Right ventricle myocardium superior (tissue), 1 donor: ENCODE data around the gene HCFC1. TPM values are rescaled to one million over a fixed set of nuclear protein-coding genes. Genes with fewer than 3 reads are reported as not detected.

Source experiments
- ATAC-seq: fragments of 200-7000 bp; cut with Tn5 transposase; one replicate; pipeline ENCODE4 v1.9.1; 2020; ENCODE audit warnings: mild to moderate bottlenecking; ENCODE audit not compliant: poor library complexity
- DNase-seq: peaks from one replicate; pipeline ENCODE4 v3.0.0-alpha.2; 2020
- intact Hi-C: fragments of 100-400 bp; cut with DNase I; formaldehyde crosslinking; loops from one replicate; pipeline ENCODE4 v1.11.2; 2022
- long read RNA-seq: library from polyadenylated mRNA; unstranded; transcript quantifications from one replicate; pipeline ENCODE4 v2.0.0, GENCODE V29; 2021
- total RNA-seq: library from RNA; stranded (reverse); fragmentation: NEBNext Ultra II Directional; extraction: Animal tissue kit (Norgen Biotek cat#: 25700); gene quantifications from one replicate; pipeline ENCODE4 v1.2.1, GENCODE V29; 2021
- donor health status: DM: no; HTN: yes; CAD: no; lungs with severe emphysema.

HCFC1 gene
- total RNA-seq, result 24.7 TPM
- long read RNA-seq, partial matches to known transcripts, result 21 of 23 reads
- long read RNA-seq, other reads (novel, unspliced or antisense), result 2 of 23 reads

DNA sequence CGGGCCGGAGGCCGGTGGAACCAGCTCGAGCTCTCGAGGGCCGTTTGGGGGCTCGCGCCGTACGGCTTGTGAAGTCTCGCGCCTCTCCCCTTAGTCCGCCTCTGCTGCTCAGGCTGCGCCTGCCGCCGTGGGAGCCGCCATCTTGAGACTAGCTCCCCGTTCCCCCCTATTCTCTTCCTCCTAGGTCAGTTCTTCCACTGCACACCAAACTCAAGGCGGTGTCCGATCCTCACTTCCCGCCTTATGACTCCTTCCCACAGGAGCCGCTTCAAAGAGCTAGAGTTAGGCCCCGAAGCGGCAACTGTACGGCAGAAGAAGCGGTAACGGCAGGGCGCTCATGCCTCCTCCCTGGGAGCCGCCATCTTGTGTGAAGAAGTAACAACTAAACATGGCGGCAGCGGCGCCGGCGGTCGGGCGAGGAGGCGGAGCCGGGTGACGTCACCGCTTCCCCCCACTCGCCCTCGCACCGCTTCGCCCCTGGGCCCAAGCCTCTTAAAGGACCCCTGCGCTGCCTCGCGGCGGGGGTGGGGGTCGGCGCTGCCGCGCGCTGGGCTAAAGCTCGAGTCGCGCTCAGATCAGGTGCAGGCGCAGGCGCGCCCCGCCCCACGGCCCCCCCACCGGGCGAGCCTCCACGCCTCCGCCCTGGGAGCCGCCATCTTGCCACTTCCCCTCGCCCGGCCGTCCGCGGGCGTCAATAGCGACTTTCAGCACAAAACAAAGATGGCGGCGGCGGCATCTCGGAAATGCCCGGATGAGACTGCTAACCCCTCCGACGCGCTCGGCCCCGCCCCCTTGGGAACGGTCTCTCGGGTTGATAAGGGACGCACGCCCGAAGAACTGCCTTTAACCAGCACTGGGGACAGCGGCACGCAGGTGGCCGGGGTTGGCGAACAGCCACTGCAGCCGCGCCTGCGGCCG lies at the start of gene HCFC1:
Gene HCFC1 (minus strand): TSS at position 369 of the 918 bp plus-strand sequence. CDS start 978 bp downstream, outside the sequence.
- intact Hi-C loops, result no loop called here
- DNase-seq (peak; percentile 94), ATAC-seq (peak; percentile 83)

DNA sequence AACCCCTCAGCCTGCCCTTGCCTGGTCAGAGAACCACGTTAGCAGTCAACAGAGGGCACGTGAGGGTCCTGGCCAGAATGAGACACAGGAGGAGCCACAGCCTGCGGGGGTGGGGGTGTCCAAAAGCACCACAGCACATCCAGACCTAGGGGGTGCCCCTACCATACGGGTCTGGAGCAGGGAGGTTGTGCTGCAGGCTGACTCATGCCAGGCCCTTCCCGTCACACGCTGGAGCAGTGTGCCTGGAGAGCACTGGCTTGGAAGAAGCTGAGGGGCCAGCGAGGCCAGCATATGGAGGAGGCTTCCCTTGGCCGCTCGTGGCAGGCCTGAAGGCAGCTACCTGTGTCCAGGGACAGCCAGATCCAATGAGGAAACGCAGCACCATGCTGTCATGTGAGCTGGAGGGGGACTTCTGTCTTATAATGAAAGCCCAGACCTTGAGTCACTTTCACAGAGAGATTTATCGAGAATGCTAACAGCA lies 49.6 kb upstream of the HCFC1 start:
- intact Hi-C loops, result no loop called here
- DNase-seq, result no peak

DNA sequence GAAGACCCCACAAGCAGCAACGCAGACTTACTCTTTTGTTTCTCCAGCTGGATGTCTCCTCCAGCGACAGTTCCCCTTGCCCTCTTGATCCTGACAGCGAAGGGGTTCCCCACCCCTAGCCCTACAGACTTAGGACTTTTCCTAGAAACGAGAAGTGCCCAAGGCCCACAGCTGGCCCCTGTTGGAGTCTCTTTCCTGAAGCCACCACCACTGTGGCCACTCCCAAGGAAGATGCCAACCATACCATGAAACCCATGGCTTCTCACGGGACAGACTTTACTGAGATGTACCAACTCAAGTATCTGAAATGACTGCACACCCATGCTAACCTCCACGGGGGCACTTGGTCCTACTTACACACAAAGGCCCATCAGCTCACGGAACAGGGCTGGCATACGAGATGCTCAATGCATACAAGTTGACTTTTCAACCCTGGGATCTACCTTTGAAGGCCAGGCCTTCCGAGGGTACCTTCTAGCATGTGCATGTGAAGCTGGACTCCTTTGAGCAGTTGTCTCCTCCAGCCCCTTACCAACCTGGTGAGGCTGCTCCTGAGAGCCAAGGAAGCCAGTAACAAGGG lies 49.0 kb upstream of the HCFC1 start:
- intact Hi-C loops, result no loop called here
- ATAC-seq (peak; percentile 7), DNase-seq (no peak)

More for the DNA sequence above, 49.6 kb upstream of the HCFC1 start:
- no peak for ATAC-seq

DNA sequence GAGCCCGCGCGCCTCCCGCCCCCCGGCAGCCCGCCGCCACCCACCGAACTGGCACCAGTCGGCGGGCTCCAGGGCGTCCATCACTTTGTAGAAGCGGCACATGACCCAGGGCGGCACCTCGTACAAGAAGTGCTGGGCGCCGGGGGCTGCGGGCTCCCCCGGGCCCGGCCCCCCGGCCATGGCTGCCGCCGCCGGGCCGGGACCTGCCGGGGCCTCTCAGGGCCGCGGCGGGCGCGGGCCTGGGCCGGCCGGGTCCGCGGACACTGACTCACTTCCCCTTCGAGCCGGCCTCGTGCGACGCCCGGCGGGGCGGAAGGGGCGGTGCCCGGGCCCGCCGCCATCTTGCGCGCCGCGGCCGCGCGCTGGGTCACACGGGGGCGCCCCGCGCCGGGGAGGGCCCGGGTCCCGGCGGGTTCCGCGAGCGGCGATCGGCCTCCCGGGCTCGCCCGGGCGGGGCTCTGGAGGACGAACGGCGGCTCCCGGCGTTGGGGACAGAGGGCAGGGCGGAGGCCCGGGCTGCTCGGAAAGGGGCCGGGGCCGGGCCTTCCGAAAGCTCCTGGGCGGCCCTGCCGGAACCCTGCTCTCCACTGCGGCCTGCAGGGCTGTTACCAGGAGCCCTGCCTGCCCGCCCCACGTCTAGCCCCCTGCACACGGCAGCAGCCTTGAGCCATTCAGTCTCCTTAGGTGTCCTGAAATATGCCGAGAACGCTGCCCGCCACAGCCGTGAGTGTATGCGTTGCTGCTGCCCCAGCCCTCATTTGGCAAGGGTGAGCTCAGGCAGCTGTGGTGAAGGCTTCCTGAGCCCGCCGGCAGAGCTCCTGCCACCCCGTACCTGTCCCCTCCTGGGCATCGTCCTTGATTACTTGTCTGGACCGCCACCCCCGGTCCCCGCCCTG lies 48.3 kb upstream of the HCFC1 start, which contains the start of gene IRAK1:
Gene IRAK1 (minus strand): TSS at position 270 of the 896 bp plus-strand sequence. CDS start 90 bp downstream, at position 180.
- intact Hi-C loops, result loop anchor here (5.0 kb wide), 1 partner anchor 32 kb away; no protein-coding TSS in a partner anchor
- peak; percentile 89 for ATAC-seq
- peak; percentile 75 for DNase-seq

DNA sequence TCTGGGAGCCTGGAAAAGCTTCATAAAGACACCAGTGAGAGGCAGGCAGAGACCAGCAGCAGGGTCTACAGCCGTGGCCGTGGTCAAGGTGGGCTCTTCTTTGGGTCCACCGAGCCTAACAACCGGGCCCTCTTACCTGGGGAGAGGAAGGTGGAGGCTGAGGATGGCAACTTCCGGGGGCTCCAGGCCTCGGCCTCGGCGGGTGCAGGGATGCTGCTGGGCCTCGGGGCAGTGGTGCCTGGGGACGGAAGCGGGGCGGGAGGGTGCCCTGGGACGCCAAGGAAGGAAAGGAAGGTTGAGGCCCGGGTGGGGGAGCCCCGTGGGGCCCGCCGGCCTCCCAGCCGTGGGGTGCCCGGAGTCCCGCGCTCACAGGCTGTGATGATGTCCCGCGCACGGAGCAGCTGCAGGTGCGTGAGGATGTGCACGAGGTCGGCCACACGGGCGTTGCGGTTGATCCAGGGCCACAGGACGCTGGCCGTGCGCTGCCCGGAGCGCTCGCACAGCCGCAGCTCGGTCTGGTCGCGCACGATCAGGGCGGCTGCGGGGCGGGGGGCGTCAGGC lies 47.5 kb upstream of the HCFC1 start:
- ATAC-seq (no peak), DNase-seq (no peak)
- intact Hi-C loops, result loop anchor here (5.0 kb wide), 1 partner anchor 33 kb away; no protein-coding TSS in a partner anchor

DNA sequence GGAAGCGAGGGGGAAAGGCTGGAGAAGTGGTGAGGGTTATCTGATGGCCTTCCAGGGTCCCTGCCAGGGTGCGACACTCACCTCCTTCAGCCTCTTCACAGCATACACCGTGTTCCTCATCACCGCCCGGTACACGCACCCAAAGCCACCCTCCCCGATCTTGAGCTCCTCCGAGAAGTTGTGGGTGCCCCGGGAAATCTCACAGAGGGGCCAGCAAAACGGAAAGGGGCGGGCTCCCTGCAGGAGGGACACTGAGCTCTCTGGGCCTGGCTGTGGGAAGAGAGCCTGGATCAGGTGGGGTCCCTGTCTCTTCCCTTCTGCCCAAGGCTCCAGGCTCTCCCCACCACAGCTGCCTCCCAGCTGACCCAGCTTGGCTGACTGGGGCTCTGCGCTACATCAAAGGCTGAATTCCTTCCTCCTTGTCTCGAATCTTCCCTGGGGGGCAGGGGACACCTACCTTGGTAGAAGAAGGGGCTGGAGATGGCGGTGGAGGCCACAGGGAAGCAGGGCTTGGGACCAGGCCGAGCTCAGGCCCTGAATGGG lies 47.0 kb upstream of the HCFC1 start:
- DNase-seq, result no peak
- intact Hi-C loops, result loop anchor here (5.0 kb wide), 1 partner anchor 34 kb away; no protein-coding TSS in a partner anchor
- no peak for ATAC-seq

- intact Hi-C loops, result loop anchor here (5.0 kb wide), 1 partner anchor 34 kb away; no protein-coding TSS in a partner anchor
- ATAC-seq (no peak), DNase-seq (no peak)
These were observed 46.3 kb upstream of the HCFC1 start for GRCh38 chrX:154017766-154018517.

- intact Hi-C loops, result loop anchor here (5.0 kb wide), 1 partner anchor 36 kb away; no protein-coding TSS in a partner anchor
- DNase-seq, result no peak
- no peak for ATAC-seq
These were observed 44.9 kb upstream of the HCFC1 start for GRCh38 chrX:154016366-154017076.

DNA sequence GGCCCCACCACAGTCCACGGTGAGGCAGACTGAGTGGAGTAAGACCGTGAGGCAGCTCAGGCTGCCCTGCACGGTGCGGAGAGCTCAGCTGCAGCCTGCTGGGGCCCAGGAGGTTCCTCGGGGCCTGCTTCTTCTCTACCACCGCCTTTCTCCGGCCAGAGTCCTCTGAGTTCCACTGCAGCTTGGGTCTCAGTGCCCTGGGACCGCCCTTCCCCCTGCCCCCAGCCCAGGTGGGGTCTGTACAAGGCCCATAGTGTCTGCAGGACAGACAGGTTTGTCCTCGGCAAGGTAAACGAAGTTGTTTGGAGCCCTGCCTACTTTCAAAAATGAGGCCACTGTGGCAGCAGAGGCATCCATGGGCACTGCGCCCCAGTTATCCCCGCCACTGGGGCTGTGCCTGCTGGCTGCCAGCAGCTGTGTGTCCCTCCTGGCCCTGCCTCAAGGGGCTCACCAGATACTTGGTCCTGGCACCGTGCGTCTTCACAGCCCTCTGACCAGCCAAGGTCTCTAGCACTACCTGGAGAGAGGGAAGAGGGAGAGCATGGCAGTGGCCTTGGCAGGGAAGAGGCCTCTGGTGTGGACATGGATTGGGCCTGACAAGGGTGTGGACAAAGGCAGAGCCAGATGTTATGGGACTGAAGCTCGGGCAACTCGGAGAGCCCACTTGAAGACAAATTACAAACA lies 44.1 kb upstream of the HCFC1 start:
- DNase-seq (no peak), ATAC-seq (no peak)
- intact Hi-C loops, result loop anchor here (5.0 kb wide), 1 partner anchor 37 kb away; no protein-coding TSS in a partner anchor

DNA sequence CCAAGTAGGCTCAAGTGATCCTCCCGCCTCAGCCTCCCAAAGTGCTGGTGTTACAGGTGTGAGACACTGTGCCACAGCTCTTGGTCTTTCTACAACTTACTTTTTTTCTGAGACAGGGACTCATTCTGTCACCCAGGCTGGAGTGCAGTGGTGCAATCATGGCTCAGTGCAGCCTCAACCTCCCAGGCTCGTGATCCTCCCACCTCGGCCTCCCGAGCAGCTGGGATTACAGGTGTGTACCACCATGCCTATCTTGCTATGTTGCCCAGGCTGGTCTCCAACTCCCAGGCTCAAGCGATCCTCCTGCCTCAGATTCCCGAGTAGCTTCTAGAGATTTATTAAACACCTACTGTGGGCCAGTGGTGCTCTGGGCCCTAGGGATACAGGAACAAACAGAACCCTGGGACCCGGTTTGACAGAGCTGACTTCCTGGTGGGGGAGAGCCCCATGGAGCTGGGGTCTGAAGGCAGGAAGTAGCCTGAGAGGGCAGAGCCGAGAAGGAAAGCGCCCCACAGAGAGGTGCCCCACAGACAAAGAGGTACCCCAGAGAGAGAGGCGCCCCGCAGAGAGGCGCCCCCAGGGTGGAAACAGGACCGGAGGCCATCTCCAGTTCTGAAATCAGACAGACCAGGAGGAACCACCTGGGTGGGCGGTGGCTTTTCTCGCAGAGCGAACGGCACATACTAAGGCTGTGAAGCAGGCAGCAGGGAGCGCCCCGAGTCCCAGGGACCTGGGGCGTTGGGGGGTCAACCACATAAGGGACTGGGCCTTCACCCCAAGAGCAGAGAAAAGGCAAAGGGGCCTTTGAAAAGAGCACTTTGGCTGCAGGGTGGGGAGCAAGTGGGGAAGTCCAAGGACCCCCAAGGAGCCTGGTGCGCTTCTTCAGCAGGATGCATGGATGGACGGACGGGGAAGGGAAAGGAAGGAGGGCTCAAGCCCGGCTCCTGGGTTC lies 43.1 kb upstream of the HCFC1 start:
- DNase-seq (no peak), ATAC-seq (no peak)
- intact Hi-C loops, result loop anchor here (5.0 kb wide), 1 partner anchor 38 kb away; no protein-coding TSS in a partner anchor

DNA sequence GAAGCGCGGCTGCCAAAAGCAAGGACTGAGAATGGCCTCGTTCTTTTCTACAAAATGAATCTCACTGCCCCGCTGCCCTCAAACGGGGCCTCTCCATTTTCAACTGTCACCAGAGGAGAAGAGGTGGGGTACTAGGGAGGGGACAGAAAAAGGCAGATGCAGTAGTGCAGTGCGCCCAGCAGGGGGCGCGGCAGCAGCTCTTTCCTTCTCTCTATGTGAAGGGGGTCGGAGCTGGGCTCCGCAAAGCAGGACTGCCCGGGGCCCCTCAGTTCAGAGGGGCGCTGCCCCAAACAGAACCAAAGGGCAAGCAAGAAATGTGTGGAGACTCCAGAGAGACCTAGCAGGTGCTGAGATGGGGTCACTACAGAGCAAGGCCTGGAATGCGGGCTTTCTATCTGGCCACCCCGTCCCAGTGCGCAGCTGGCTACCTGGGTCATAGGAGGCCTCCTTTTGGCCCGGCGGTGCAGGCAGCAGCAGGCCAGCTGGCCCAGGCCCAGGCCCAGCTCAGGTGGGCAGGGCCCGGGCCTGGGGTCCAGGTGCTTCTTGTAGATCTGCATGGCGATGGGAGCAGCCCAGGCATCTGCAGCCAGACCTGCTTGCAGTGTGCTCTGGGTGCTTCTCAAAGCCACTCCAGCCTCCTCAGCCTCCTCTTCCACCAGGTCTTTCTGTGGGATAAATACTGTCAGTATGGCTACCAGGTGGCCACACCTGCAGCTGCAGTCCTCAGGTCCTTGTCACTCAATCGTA lies 42.2 kb upstream of the HCFC1 start:
- ATAC-seq (peak; percentile 82), DNase-seq (peak; percentile 59)
- intact Hi-C loops, result no loop called here

DNA sequence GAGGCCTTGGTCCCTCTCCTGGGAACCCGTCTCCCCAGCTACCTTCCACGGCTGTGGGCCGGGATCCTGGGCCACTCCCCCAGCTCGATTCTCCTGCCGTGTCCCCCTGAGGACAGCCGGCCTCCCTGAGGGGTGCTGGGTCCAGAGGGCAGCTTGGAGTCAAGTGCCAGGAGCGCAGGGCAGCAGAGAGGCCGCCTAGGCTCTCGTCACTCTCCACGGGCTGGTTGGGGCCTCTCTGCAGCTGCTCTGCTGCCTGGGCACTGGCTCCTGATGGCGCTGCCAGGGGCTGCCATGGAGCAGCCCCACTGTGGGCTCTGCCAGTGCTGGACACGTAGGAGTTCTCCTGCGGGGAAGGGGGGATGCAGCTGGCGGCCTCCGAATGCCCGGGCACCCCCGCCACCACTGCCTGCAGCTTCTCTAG lies 41.4 kb upstream of the HCFC1 start:
- ATAC-seq, result no peak
- no peak for DNase-seq
- intact Hi-C loops, result no loop called here

DNA sequence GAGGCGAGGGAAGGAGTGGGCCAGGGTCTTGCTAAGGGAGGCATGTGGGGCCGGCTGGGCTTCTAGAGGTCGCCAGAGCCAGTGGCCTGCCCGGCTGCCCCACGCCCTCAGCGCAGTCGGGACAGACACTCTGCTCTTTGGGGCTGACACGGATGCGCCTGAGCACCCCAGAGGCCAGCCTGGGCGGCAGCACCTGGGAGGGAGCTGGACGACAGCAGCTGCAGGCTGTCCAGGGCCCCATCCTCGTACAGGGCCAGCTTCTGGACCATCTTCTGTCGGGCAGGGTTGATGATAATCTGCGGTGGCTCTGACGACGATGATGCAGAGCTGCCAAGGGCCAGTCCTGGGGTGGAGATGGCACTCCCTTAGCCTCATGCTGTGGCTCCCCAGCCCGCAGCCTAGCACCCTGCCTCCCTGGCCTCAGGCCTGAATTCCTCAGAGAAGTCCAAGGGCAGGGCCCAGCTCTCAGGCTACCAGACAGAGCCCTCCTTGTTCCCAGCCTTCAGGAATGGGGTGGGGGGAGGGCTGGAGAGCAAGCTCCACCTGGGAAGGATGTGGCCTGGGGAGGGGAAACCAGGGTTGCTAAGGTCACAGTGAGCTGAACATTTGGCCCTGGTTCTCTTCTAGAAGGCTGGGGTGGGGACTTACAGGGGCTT lies 40.8 kb upstream of the HCFC1 start:
- intact Hi-C loops, result no loop called here
- ATAC-seq (no peak), DNase-seq (no peak)
